Astrocyte (in vitro differentiated cells and primary cell): ENCODE measurements around the gene LIPI.

ENCODE experiments used
- EZH2 ChIP-seq: IDR thresholded peaks from 2 replicates; pipeline ENCODE4 v1.6.1; 2012; ENCODE audit warnings: mild to moderate bottlenecking, low read length, inconsistent platforms; ENCODE audit not compliant: insufficient read depth
- TF ChIP-seq, protein P1 (sequence below): IDR thresholded peaks from 2 replicates; pipeline ENCODE4 v1.5.1; 2011; ENCODE audit warnings: low read depth, mild to moderate bottlenecking, inconsistent platforms, low read length, moderate library complexity; ENCODE audit not compliant: insufficient read depth

DNA sequence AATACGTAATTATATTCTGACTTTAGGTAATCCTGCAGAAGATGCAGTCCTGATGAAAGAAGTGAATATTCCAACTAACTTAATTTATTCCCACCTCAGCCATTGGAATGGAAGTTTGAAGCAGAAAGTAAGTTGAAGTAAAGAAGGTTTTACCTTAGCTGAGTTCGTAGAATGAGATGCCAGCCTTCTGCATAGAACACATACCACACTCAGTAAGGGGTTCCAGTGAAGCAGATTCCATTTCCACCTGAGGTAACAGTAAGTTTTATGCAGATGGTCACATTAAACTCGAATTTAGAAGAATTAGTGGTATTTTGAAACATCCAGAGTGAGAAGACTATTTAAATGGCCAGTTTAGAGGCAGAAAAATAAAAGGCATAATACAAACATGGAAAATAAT, 25.4 kb upstream of the LIPI start:
- TF ChIP-seq, protein P1, sequence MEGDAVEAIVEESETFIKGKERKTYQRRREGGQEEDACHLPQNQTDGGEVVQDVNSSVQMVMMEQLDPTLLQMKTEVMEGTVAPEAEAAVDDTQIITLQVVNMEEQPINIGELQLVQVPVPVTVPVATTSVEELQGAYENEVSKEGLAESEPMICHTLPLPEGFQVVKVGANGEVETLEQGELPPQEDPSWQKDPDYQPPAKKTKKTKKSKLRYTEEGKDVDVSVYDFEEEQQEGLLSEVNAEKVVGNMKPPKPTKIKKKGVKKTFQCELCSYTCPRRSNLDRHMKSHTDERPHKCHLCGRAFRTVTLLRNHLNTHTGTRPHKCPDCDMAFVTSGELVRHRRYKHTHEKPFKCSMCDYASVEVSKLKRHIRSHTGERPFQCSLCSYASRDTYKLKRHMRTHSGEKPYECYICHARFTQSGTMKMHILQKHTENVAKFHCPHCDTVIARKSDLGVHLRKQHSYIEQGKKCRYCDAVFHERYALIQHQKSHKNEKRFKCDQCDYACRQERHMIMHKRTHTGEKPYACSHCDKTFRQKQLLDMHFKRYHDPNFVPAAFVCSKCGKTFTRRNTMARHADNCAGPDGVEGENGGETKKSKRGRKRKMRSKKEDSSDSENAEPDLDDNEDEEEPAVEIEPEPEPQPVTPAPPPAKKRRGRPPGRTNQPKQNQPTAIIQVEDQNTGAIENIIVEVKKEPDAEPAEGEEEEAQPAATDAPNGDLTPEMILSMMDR, result no peak
- TF ChIP-seq EZH2, result no peak
